SK-N-SH (cell line): ENCODE data around the gene MEPE. TPM values are rescaled to one million over a fixed set of nuclear protein-coding genes. Genes with fewer than 3 reads are reported as not detected.

Source experiments
- CTCF ChIA-PET: fragments of 300-600, 350-600 bp; formaldehyde crosslinking; extraction: SDS; loops from one replicate; lab custom pipeline; 2021; lab: Yijun Ruan, JAX
- POLR2A ChIA-PET: fragments of 350-600 bp; sonication (Branson Sonifier 250); formaldehyde crosslinking; extraction: SDS; loops from one replicate; lab custom pipeline; 2020; ENCODE audit warnings: antibody characterized with exemption, inconsistent platforms; lab: Yijun Ruan, JAX
- DNase-seq: peaks from one replicate; pipeline ENCODE4 v3.0.0; 2012
- H2AFZ ChIP-seq: fragments of 200-600 bp; sonication (generic); 2 replicates; pipeline ENCODE4 v1.8.1; 2016; ENCODE audit warnings: antibody characterized with exemption, mild to moderate bottlenecking, low read depth
- H3F3A ChIP-seq: fragments of 200-600 bp; sonication (generic); replicated peaks from 2 replicates; pipeline ENCODE3; 2016; ENCODE audit warnings: antibody characterized with exemption, mild to moderate bottlenecking; ENCODE audit not compliant: insufficient read depth
- H3K27ac ChIP-seq, 2 experiments: fragments of 200-500 bp in 1 of 2; fragments of 200-600 bp in 1 of 2; sonication (Bioruptor generic) in 1 of 2; sonication (generic), shearing (Covaris generic) in 1 of 2; 2 replicates each; pipeline versions ENCODE4 v1.5.1 to v1.6.1; 2014 to 2016; ENCODE audit warnings: low read depth in 2 of 2, inconsistent platforms in 1 of 2, low read length in 1 of 2, mild to moderate bottlenecking in 1 of 2, mixed read lengths in 1 of 2
- H3K27me3 ChIP-seq: fragments of 200-600 bp; sonication (generic), shearing (Covaris generic); 2 replicates; pipeline ENCODE4 v1.6.1; 2016; ENCODE audit warnings: mixed run types; ENCODE audit not compliant: insufficient read depth
- H3K36me3 ChIP-seq, 2 experiments: fragments of 200-500 bp in 1 of 2; fragments of 200-600 bp in 1 of 2; sonication (Bioruptor generic) in 1 of 2; sonication (generic) in 1 of 2; replicated peaks in 1 of 2; 2 replicates each; pipeline versions ENCODE3 to v1.5.1; 2014 to 2016; ENCODE audit warnings: low read length in 1 of 2, mild to moderate bottlenecking in 1 of 2; ENCODE audit not compliant: insufficient read depth in 2 of 2, control insufficient read depth in 1 of 2
- H3K4me1 ChIP-seq, 2 experiments: fragments of 200-500 bp in 1 of 2; fragments of 200-600 bp in 1 of 2; sonication (Bioruptor generic) in 1 of 2; sonication (generic), shearing (Covaris generic) in 1 of 2; 2 replicates each; pipeline versions ENCODE4 v1.5.1 to v1.6.1; 2014 to 2016; ENCODE audit warnings: low read depth in 1 of 2, low read length in 1 of 2, mixed run types in 1 of 2; ENCODE audit not compliant: insufficient read depth in 2 of 2, control insufficient read depth in 1 of 2
- H3K4me2 ChIP-seq: fragments of 200-600 bp; sonication (generic), shearing (Covaris generic); 2 replicates; pipeline ENCODE4 v1.6.1; 2017; ENCODE audit warnings: mixed run types
- H3K4me3 ChIP-seq, 2 experiments: fragments of 200-500 bp in 1 of 2; fragments of 200-600 bp in 1 of 2; sonication (Bioruptor generic) in 1 of 2; sonication (generic), shearing (Covaris generic) in 1 of 2; 2 replicates each; pipeline versions ENCODE4 v1.5.1 to v1.8.1; 2014 to 2016; ENCODE audit warnings: low read depth in 2 of 2, inconsistent platforms in 1 of 2, low read length in 1 of 2, mild to moderate bottlenecking in 1 of 2, mixed read lengths in 1 of 2, moderate library complexity in 1 of 2
- H3K79me2 ChIP-seq: fragments of 200-600 bp; sonication (generic); 2 replicates; pipeline ENCODE4 v1.8.1; 2017; ENCODE audit warnings: mild to moderate bottlenecking; ENCODE audit not compliant: insufficient read depth
- H3K9ac ChIP-seq: fragments of 200-600 bp; sonication (generic); 2 replicates; pipeline ENCODE4 v1.6.1; 2017; ENCODE audit warnings: mixed run types
- H3K9me2 ChIP-seq: fragments of 200-600 bp; sonication (generic); 2 replicates; pipeline ENCODE4 v1.6.1; 2017; ENCODE audit warnings: mixed run types
- H3K9me3 ChIP-seq: fragments of 200-600 bp; sonication (generic); 2 replicates; pipeline ENCODE4 v1.6.1; 2017; ENCODE audit warnings: mixed run types, mild to moderate bottlenecking, moderate library complexity
- H4K20me1 ChIP-seq: fragments of 200-600 bp; sonication (generic); 2 replicates; pipeline ENCODE4 v1.6.1; 2017; ENCODE audit warnings: mild to moderate bottlenecking, mixed run types; ENCODE audit not compliant: insufficient read depth
- FOSL2 ChIP-seq: IDR thresholded peaks from 2 replicates; pipeline ENCODE4 v1.4.0; 2012; ENCODE audit warnings: low read depth, mild to moderate bottlenecking, moderate library complexity, borderline replicate concordance
- FOXM1 ChIP-seq: IDR thresholded peaks from 2 replicates; pipeline ENCODE4 v1.4.0; 2012; ENCODE audit warnings: low read depth, mild to moderate bottlenecking
- GATA2 ChIP-seq: sonication (generic); formaldehyde crosslinking; IDR thresholded peaks from 2 replicates; pipeline ENCODE4 v1.5.0; 2020; ENCODE audit warnings: mild to moderate bottlenecking, missing genetic modification reagents
- MEF2A ChIP-seq: IDR thresholded peaks from 2 replicates; pipeline ENCODE4 v1.4.0; 2012; ENCODE audit warnings: low read depth, borderline replicate concordance
- MXI1 ChIP-seq: IDR thresholded peaks from 2 replicates; pipeline ENCODE4 v1.6.1; 2012; ENCODE audit warnings: mild to moderate bottlenecking, low read depth, low read length, improper control_type of control experiment
- NFIC ChIP-seq: IDR thresholded peaks from 2 replicates; pipeline ENCODE4 v1.4.0; 2012; ENCODE audit warnings: borderline replicate concordance
- RAD21 ChIP-seq: IDR thresholded peaks from 2 replicates; pipeline ENCODE4 v1.6.1; 2012; ENCODE audit warnings: mild to moderate bottlenecking, low read length
- RXRA ChIP-seq: IDR thresholded peaks from 2 replicates; pipeline ENCODE4 v1.4.0; 2012; ENCODE audit warnings: low read depth, mild to moderate bottlenecking, borderline replicate concordance
- TEAD4 ChIP-seq: IDR thresholded peaks from 2 replicates; pipeline ENCODE4 v1.4.0; 2012; ENCODE audit warnings: mild to moderate bottlenecking, borderline replicate concordance; ENCODE audit not compliant: insufficient read depth
- WGBS: methylation state at CpG from one replicate; pipeline ENCODE4 v1.1.6; 2017; ENCODE audit warnings: low lambda C conversion rate; 5-methylcytosine and 5-hydroxymethylcytosine counted together
- polyA plus RNA-seq, 3 experiments: library from polyadenylated mRNA; depleted of rRNA; stranded (reverse); fragments of >200 nt; gene quantifications; 2 replicates each; pipeline ENCODE4 v1.2.3, GENCODE V29; 2012
- TF ChIP-seq, protein P1 (sequence below): fragments of 150-350 bp; IDR thresholded peaks from 2 replicates; pipeline ENCODE4 v1.6.1; 2017; ENCODE audit warnings: antibody characterized with exemption, low read length, low read depth, borderline replicate concordance
- TF ChIP-seq, protein P2 (sequence below): fragments of 200-600 bp; sonication (generic); IDR thresholded peaks from 2 replicates; pipeline ENCODE4 v1.6.1; 2017; ENCODE audit warnings: antibody characterized with exemption, mild to moderate bottlenecking, moderate library complexity
- TF ChIP-seq, protein P3 (sequence below): IDR thresholded peaks from 2 replicates; pipeline ENCODE4 v1.4.0; 2012; ENCODE audit warnings: low read depth, borderline replicate concordance
- TF ChIP-seq, protein P4 (sequence below): fragments of 150-350 bp; IDR thresholded peaks from 2 replicates; pipeline ENCODE4 v1.6.1; 2016; ENCODE audit warnings: mild to moderate bottlenecking, low read depth, low read length
- TF ChIP-seq, protein P5 (sequence below): IDR thresholded peaks from 2 replicates; pipeline ENCODE4 v1.6.1; 2012; ENCODE audit warnings: mild to moderate bottlenecking, low read depth, low read length, moderate library complexity

The MEPE gene
- polyA plus RNA-seq, 1 of the 3 experiments (the other 2 are of a cell fraction) = not detected

DNA sequence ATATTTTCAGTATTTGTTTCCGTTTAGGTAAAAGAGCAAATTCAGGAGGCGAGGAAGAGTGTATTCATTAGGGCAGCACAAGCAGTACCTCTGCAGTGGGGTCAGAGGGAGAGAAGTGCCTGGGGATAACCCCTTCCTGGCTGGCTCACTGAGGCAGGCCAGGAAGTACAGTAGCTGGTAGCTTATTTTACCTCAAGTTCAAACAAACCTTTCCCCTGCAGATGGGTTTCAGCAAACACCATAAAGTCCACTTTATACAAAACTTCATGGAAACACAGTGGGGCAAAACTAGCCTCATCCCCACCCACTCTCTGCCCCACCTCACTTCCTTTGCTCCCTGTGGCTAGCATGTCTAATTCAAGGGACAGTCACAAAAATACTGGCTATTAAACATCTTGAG lies 29.5 kb downstream of the MEPE start:
- H3K9me3 ChIP-seq = no peaks in the 10 kb centered on the region
- H3K4me1 ChIP-seq = no peaks in the 10 kb centered on the region
- H4K20me1 ChIP-seq = no peaks in the 10 kb centered on the region
- no peaks in the 10 kb centered on the region for H3K27me3 ChIP-seq
- no peaks in the 10 kb centered on the region for H3K79me2 ChIP-seq
- H3K36me3 ChIP-seq = no peaks in the 10 kb centered on the region
- no peak for DNase-seq
- CTCF ChIA-PET = interaction anchor here (0.8 to 3.0 kb wide), 4 partner anchors 10 to 124 kb away, joined by 4 to 15 read pairs (median 6); no protein-coding TSS in a partner anchor
- no peaks in the 10 kb centered on the region for H3K9me2 ChIP-seq
- TF ChIP-seq RAD21 (no peak), RXRA (no peak)
- TF ChIP-seq, protein P1, sequence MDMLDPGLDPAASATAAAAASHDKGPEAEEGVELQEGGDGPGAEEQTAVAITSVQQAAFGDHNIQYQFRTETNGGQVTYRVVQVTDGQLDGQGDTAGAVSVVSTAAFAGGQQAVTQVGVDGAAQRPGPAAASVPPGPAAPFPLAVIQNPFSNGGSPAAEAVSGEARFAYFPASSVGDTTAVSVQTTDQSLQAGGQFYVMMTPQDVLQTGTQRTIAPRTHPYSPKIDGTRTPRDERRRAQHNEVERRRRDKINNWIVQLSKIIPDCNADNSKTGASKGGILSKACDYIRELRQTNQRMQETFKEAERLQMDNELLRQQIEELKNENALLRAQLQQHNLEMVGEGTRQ = no peak
- TF ChIP-seq, protein P2, sequence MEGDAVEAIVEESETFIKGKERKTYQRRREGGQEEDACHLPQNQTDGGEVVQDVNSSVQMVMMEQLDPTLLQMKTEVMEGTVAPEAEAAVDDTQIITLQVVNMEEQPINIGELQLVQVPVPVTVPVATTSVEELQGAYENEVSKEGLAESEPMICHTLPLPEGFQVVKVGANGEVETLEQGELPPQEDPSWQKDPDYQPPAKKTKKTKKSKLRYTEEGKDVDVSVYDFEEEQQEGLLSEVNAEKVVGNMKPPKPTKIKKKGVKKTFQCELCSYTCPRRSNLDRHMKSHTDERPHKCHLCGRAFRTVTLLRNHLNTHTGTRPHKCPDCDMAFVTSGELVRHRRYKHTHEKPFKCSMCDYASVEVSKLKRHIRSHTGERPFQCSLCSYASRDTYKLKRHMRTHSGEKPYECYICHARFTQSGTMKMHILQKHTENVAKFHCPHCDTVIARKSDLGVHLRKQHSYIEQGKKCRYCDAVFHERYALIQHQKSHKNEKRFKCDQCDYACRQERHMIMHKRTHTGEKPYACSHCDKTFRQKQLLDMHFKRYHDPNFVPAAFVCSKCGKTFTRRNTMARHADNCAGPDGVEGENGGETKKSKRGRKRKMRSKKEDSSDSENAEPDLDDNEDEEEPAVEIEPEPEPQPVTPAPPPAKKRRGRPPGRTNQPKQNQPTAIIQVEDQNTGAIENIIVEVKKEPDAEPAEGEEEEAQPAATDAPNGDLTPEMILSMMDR = no peak
- H3K27ac ChIP-seq = no peak overlapping the region
- no peak overlapping the region for H3K4me2 ChIP-seq
- no peak overlapping the region for H2AFZ ChIP-seq
- no peak overlapping the region for H3K9ac ChIP-seq
- POLR2A ChIA-PET = no interaction called here
- H3F3A ChIP-seq = no peaks in the 10 kb centered on the region
- no peak overlapping the region for H3K4me3 ChIP-seq
- 85% methylated on average over 2 of the region's 2 CpGs for WGBS

DNA sequence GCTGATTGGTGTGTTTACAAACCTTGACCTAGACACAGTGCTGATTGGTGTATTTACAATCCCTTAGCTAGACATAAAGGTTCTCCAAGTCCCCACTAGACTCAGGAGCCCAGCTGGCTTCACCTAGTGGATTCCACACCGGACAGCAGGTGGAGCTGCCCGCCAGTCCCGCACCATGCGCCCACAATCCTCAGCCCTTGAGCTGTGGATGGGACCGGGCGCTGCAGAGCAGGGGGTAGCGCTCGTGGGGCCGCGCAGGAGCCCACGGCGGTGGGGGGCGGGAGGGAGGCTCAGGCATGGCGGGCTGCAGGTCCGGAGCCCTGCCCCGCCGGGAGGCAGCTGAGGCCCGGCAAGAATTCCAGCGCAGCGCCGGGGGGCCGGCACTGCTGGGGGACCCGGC lies 30.7 kb downstream of the MEPE start:
- ChIA-PET CTCF (interaction anchor here (0.9 to 2.2 kb wide), 4 partner anchors 16 to 348 kb away, joined by 3 to 7 read pairs (median 3); no protein-coding TSS in a partner anchor), POLR2A (interaction anchor here (0.5 kb wide), 1 partner anchor 9 kb away, joined by 3 read pairs; no protein-coding TSS in a partner anchor)
- H3K9me3 ChIP-seq = no peaks in the 10 kb centered on the region
- H3F3A ChIP-seq = no peaks in the 10 kb centered on the region
- H2AFZ ChIP-seq = no peak overlapping the region
- no CpG with 5 or more reads among the region's 23 CpGs for WGBS
- no peak overlapping the region for H3K4me3 ChIP-seq
- H3K27ac ChIP-seq = no peak overlapping the region
- no peaks in the 10 kb centered on the region for H3K27me3 ChIP-seq
- H3K79me2 ChIP-seq = no peaks in the 10 kb centered on the region
- DNase-seq = no peak
- H3K9me2 ChIP-seq = no peaks in the 10 kb centered on the region
- H3K9ac ChIP-seq = no peak overlapping the region
- H4K20me1 ChIP-seq = no peaks in the 10 kb centered on the region
- H3K4me2 ChIP-seq = no peak overlapping the region
- no peaks in the 10 kb centered on the region for H3K4me1 ChIP-seq
- H3K36me3 ChIP-seq = no peaks in the 10 kb centered on the region
- TF ChIP-seq, protein P3, sequence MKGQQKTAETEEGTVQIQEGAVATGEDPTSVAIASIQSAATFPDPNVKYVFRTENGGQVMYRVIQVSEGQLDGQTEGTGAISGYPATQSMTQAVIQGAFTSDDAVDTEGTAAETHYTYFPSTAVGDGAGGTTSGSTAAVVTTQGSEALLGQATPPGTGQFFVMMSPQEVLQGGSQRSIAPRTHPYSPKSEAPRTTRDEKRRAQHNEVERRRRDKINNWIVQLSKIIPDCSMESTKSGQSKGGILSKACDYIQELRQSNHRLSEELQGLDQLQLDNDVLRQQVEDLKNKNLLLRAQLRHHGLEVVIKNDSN = no peak
- TF ChIP-seq, protein P1 = no peak
- TF ChIP-seq FOXM1 = no peak
- TF ChIP-seq NFIC = no peak
- no peak for TF ChIP-seq GATA2 (CRISPR knock-in tag)
- TF ChIP-seq, protein P4, sequence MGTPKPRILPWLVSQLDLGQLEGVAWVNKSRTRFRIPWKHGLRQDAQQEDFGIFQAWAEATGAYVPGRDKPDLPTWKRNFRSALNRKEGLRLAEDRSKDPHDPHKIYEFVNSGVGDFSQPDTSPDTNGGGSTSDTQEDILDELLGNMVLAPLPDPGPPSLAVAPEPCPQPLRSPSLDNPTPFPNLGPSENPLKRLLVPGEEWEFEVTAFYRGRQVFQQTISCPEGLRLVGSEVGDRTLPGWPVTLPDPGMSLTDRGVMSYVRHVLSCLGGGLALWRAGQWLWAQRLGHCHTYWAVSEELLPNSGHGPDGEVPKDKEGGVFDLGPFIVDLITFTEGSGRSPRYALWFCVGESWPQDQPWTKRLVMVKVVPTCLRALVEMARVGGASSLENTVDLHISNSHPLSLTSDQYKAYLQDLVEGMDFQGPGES = no peak
- no peak for TF ChIP-seq TEAD4
- no peak for TF ChIP-seq MXI1
- no peak for TF ChIP-seq MEF2A
- TF ChIP-seq, protein P5, sequence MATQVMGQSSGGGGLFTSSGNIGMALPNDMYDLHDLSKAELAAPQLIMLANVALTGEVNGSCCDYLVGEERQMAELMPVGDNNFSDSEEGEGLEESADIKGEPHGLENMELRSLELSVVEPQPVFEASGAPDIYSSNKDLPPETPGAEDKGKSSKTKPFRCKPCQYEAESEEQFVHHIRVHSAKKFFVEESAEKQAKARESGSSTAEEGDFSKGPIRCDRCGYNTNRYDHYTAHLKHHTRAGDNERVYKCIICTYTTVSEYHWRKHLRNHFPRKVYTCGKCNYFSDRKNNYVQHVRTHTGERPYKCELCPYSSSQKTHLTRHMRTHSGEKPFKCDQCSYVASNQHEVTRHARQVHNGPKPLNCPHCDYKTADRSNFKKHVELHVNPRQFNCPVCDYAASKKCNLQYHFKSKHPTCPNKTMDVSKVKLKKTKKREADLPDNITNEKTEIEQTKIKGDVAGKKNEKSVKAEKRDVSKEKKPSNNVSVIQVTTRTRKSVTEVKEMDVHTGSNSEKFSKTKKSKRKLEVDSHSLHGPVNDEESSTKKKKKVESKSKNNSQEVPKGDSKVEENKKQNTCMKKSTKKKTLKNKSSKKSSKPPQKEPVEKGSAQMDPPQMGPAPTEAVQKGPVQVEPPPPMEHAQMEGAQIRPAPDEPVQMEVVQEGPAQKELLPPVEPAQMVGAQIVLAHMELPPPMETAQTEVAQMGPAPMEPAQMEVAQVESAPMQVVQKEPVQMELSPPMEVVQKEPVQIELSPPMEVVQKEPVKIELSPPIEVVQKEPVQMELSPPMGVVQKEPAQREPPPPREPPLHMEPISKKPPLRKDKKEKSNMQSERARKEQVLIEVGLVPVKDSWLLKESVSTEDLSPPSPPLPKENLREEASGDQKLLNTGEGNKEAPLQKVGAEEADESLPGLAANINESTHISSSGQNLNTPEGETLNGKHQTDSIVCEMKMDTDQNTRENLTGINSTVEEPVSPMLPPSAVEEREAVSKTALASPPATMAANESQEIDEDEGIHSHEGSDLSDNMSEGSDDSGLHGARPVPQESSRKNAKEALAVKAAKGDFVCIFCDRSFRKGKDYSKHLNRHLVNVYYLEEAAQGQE = no peak
- TF ChIP-seq FOSL2 = no peak
